HL-60 (cell line): ENCODE measurements around the gene HTD2.

Experiments
- DNase-seq, 2 experiments: peaks; one replicate each; pipeline ENCODE4 v3.0.0-alpha.2; 2010 to 2020; ENCODE audit warnings: low read depth in 1 of 2, low spot score in 1 of 2
- H3K27ac ChIP-seq: fragments of 250-450 bp; sonication (Bioruptor Pico); replicated peaks from 2 replicates; pipeline ENCODE4 v1.5.1; 2020; ENCODE audit warnings: mild to moderate bottlenecking, moderate library complexity
- H3K27me3 ChIP-seq: fragments of 250-450 bp; sonication (Bioruptor Pico); 2 replicates; pipeline ENCODE4 v1.5.1; 2021; ENCODE audit warnings: mild to moderate bottlenecking, moderate library complexity; ENCODE audit not compliant: insufficient read depth, poor library complexity, severe bottlenecking
- H3K4me3 ChIP-seq: replicated peaks from 2 replicates; pipeline ENCODE4 v1.5.1; 2011; ENCODE audit warnings: mild to moderate bottlenecking, control low read depth, low read length; ENCODE audit not compliant: insufficient read depth
- CTCF ChIP-seq: IDR thresholded peaks from one replicate; pipeline ENCODE4 v1.5.1; 2011; ENCODE audit warnings: low read length, control low read depth, inconsistent platforms; ENCODE audit not compliant: insufficient read depth
- GABPA ChIP-seq: IDR thresholded peaks from 2 replicates; pipeline ENCODE4 v1.6.1; 2012; ENCODE audit warnings: low read depth
- POLR2AphosphoS5 ChIP-seq: IDR thresholded peaks from 2 replicates; pipeline ENCODE4 v1.6.1; 2012; ENCODE audit warnings: low read depth
- REST ChIP-seq: IDR thresholded peaks from 2 replicates; pipeline ENCODE4 v1.6.1; 2012; ENCODE audit warnings: low read depth; ENCODE audit not compliant: insufficient replicate concordance
- SPI1 ChIP-seq: IDR thresholded peaks from 2 replicates; pipeline ENCODE4 v1.6.1; 2012; ENCODE audit warnings: low read depth, mild to moderate bottlenecking, borderline replicate concordance

The HTD2 gene

DNA sequence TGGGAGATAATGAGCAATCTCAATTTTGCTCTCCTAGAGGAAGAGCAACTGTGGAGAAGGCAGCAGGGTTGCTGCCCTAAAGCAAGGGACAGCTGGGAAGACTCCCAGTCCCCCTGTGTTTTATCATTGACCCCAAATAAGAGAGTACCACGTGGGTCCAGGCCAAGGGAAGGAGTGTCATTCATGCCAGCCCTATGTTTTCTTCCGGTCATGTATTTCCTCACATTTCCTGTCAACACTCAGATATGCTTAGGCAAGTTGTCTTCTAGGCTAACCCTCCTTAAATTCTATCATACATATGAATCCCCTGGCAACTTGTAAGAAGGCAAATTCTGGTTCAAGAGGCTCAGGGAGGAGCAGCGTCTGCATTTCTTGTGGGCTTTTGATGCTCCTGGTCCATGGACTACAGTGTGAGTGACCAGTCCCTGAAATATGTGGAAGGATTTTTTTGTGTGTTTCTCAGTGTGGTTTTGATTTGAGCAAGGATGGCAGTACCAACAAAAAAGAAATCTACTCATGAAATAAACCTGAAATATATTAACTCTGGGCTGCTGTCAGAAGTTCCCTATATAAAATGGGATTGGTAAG is 32.2 kb upstream of the HTD2 start:
- TF ChIP-seq CTCF, result no peak
- no peak for TF ChIP-seq POLR2AphosphoS5
- no peak for TF ChIP-seq SPI1
- no peak for TF ChIP-seq GABPA
- no peak for TF ChIP-seq REST
- no peak for DNase-seq
- Histone ChIP-seq H3K4me3 (no peak overlapping the region), H3K27ac (no peak overlapping the region), H3K27me3 (no peaks in the 10 kb centered on the region)

GRCh38 chr3:58281069-58281468 is 25.3 kb upstream of the HTD2 start:
- no peaks in the 10 kb centered on the region for H3K27me3 ChIP-seq
- H3K27ac ChIP-seq, result no peak overlapping the region
- H3K4me3 ChIP-seq, result no peak overlapping the region
- no peak for DNase-seq
- TF ChIP-seq SPI1 (no peak), REST (no peak), CTCF (no peak), GABPA (no peak), POLR2AphosphoS5 (no peak)

- TF ChIP-seq POLR2AphosphoS5 (no peak), CTCF (no peak), REST (no peak), SPI1 (no peak), GABPA (no peak)
- DNase-seq, result no peak
- Histone ChIP-seq H3K4me3 (no peak overlapping the region), H3K27ac (no peak overlapping the region), H3K27me3 (no peaks in the 10 kb centered on the region)
These were observed 21.0 kb upstream of the HTD2 start for GRCh38 chr3:58285334-58285733.
